NCI-H510A treated with DMSO at 0.1 percent for 48 hours (cell line): ENCODE data around the gene PALLD.
A peak's percentile ranks its signal among the peaks of the same experiment; 100 is the strongest.
"Not testable (repeated sequence)": the region's sequence is repeated elsewhere in the genome, so short reads cannot be mapped to it uniquely, and the experiment has no call there.

ENCODE experiments used
- DNase-seq: peaks from one replicate; lab custom pipeline; 2025; lab: John Stamatoyannopoulos, UW

Gene PALLD

DNA sequence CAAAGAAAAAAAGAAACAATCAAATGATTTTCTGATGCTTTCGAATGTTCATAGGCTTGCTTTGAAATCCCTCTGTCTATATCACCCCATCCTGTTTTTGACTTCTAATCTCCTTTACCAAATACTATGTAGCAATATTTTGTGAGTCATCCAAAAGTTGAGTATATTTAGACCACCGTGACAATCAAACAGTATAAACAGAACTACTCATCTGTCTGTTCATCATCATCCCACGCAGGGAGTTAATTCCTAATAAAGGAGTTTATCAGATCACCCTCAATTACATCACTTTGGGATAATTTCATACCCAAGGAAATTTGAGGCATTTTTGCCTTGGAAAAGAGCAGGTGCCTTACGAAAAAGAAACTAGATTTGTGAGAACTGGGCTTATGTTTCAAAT, 300.3 kb downstream of the PALLD start:
- no peak for DNase-seq

DNA sequence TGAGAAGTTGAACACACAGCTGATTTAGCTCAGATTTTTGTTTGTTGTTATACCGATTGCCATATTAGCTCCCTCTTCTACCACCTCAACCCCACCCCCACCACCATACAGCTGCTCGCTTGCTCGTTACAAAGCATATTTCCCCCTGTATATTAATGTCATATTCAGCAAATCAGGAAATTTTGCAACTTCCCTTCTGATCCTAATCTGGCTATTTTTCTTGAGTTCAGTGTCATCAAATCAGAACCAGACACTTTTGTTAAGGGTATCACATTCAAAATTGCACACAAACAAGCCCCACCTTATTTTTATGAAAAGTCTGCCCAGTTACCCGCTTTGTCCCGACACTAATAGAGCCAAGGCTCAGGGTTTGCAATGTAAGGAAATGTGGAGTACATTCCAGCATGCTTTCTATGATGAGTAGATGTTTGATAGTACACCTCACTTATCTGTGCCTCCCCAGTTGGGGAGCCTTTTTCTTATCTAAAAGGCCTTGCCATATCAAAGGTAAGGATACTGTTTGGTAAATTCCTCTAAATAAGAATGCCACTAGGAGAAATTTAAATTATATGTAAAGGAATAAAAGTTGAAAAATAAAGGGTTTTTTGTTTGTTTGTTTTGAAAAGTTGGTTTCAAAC, 301.0 kb downstream of the PALLD start:
- DNase-seq, result no peak

DNA sequence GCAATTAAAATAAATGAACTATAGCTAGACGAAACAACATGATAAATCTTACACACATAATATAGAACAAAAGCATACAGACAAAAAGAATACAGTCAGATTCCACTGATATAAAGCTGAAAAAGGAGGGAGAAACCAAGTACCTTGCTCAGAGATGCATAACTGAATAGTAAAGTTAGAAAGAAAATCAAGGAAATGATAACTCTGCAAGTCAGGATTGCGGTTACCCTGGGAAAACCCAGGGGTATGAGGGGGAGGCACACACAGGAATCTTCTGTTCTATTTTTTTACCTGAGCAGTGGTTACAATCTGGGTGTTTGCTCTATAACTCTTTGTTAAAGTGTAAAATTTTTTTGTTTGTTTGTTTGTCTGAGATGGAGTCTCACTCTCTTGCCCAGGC, 304.1 kb downstream of the PALLD start:
- DNase-seq, result no peak

DNA sequence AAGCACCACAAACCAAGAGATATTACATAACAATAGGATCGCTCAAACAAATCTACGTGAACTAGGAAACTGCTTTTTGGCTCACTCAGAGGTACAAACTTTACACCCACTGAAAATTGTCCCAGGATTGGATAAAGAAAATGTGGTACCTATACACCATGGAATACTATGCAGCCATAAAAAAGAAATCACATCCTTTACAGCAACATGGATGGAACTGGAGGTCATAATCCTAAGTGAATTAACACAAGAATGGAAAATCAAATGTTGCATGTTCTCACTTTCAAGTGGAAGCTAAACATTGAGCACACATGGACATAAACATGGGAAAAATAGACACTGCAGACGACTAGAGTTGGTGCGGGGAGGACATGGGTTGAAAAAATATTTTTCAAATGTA, 305.4 kb downstream of the PALLD start:
- no peak for DNase-seq

DNA sequence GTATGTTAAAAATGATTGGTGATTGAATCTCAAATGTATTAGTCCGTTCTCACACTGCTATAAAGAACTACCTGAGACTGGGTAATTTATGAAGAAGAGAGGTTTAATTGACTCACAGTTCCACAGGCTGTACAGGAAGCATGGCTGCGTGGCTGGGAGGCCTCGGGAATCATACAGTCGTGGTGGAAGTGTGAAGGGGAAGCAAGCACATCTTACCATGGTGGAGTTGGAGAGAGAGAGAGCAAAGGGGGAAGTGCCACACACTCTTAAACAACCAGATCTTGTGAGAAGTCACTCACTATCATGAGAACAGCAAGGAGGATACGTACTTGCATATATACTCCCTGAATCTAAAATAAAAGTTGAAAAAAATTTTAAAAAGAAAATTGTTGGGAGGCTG, 306.2 kb downstream of the PALLD start:
- DNase-seq, result not testable (repeated sequence)

DNA sequence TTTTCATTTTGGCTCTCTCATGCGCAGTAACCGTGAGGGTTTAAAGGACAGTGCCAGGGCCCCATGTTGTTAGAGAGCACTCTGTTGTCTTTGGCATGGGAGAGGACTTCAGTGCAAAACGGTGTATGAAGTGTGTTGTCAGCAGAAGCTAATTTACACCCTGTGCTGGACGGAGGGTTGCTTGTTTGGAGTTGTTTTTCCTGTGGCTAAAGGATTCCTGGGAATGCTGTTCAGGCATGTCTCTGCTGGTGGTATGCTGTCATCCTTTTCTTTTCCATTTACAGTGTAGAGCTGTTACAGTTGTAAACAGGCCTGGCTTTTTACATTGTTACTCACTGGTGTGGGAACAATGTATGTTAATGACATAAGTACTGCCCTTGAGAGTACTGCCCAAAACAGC, 306.9 kb downstream of the PALLD start:
- no peak for DNase-seq

DNA sequence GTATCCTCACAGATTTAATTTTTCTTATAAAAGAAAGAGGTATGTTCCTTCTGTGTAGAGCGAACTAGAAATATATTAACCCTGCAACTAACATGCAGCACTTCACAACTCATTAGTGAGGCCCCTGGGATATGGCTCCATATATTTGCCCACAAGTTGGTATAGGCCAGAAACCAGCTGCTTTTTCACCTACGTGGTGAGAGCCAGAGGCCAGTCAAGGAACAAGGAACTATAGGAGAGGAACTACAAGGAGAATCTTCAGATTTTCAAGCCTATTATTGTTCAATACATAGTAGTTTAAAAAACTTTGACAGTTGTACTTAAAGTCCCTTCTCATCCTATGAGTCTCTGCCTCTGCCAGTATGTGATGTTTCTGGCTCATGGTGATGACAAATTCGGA, 307.3 kb downstream of the PALLD start:
- no peak for DNase-seq

DNA sequence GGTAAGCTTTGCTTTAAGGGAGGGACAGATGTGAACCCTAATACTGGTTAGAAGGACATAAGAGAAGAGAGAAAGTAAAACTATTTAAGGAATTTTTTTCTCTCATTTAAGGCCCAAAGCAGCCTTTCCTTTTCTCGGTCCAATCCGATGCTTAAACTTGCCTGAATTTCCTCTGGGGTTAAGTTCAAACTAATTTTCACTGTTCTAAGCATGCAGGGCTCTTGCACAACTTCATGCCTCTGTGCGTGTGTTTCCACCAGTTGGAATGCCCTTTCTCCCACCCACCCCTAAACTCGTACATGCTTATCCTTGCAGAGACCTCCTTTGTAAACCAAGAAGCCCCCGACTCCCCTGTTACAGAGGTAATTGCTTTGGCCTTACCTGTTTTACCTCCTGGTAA, 308.5 kb downstream of the PALLD start:
- no peak for DNase-seq

DNA sequence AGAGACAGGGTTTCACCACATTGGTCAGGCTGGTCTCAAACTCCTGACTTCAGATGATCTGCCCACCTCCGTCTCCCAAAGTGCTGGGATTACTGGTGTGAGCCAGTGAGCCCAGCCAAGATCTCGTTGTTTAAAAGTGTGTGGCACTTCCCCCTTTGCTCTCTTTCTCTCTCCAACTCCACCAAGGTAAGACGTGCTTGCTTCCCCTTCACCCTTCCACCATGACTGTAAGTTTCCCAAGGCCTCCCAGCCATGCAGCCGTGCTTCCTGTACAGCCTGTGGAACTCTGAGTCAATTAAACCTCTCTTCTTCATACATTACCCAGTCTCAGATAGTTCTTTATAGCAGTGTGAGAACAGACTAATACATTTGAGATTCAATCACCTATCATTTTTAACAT, 309.4 kb downstream of the PALLD start:
- DNase-seq, result not testable (repeated sequence)

DNA sequence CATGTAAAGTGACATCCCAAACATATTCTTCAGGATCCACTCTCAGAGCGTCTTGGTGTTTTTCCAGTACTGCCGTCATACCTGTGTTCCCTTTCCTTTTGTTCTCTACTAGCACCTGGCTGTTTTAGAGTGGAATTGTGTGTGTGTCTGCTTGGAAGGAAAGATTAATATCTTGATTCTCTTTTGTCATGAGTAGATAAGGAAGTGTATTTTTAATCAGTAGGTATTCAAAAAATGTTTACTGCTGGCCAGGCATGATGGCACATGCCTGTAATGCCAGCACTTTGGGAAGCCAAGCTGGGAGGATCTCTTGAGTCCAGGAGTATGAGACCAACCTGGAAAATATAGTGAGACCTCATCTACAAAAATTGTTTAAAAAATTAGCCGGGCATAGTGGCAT, 314.4 kb downstream of the PALLD start:
- DNase-seq, result no peak

DNA sequence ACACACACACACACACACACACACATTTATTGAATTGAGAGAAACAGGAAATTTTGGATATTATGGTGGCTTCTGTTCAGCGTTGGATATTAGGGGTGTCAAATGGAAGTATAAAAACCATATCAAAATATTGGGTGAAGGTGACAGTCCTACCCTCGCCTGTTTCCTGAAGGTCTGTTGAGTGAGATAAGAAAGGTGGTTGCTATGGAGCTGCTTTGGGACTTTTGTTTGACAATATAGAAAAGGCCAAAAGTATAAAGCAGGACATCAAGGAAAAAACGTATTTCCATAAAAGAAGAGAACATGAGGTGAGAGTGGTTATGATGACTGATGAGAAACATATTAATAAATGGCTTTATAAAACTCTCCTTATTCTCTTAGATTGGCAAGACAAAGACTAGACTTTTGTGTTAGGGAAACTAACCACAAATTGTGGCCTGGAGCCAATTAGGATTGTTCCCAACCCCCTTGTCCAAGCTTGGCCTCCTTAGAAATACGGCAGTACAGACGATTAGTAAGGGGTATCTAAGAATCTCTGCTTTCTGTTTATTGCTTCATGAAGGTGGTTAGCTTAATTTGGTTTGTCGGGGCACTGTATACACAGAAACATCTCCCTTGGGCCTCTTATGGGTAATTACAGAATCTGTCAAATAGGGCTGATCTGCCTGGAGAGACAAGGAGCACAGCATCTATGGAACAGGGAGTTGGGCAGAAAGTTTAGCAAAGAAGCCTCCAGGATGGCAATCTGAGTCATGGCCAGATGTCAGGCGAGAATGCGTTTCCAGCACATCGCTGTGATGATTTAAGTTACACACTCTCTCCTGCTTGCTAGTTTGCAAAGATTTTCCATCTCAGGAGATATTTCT, 315.2 kb downstream of the PALLD start:
- no peak for DNase-seq

DNA sequence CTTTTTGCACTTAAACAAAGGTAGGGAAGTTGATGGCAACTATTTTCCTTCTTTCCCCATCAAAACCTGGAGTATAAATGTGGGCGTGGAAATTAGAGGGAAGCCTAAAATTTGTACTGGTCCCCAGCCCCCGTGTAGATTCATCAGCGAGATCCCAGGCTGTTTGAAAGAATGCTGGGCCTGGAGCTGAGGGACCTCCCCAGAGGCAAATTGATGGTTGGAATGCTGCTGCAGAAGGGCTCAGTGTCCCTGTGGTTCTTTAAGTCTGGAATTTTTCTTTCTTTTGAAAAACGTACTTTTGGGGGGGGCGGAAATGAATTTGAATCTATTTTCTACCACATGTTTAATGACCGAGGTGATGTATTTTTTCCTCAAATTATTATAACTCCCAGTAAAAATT, 316.0 kb downstream of the PALLD start:
- no peak for DNase-seq

DNA sequence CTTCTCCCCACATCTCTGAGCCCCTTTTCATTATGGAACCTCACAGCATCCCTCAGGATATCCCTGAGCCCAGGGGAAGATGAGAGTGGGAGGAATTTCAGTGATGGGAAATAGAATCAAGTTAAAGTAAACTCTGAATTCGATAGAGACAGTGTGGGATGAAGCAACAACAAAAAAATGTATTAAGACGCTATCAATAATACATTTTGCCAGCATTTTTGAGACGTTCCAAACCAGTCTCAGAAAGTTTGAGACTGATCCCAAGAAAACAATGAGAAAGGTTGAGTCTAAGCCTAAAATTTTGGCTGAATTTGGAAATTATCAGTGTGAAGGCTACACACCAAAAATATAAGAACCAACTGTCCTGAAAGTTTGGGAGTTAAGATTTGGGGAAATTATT, 317.0 kb downstream of the PALLD start:
- no peak for DNase-seq

DNA sequence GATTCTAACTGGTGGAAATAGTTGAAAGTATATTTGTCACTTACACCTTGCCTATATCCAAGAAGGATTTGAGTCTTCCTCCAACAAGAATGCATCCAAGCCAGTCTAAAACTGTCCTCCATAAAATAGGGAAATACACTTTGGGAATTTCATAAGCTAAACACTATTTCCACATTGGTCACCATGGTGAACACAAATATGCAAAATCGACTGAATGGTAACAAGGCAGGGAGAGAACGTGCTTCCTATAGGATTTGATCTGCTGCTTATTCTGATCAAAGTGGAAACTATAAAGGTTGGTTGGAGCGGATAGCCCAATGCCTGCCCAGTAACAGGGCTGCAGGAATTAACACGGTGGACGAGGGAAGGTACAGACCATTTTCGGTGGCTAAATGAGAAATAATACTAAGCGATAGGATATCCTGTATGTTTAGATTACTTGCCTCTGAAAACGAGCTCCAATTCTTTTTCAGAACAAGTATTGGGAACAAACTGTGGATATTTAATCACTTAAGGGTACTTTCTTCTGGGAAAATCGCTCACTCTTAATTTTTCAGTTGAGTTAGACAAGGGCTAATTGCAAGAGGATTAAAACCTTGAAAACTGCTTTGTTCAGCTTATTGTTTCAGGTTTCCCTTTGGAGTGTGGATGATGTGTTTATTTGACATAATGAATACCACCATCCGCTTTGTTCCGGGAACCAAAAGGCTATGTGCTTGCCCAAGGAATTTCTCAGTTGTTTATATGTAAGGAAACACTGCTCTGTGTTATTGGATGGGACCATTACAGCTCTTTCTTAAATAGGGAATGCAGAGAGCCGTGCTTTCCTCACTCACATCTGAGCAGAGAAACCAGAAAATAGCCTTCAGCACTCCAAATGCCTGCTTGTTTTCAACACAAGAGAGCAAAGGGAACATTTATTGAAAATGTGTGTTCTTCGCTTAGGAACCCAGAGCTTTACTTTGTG, 318.8 kb downstream of the PALLD start:
- DNase-seq, result no peak

DNA sequence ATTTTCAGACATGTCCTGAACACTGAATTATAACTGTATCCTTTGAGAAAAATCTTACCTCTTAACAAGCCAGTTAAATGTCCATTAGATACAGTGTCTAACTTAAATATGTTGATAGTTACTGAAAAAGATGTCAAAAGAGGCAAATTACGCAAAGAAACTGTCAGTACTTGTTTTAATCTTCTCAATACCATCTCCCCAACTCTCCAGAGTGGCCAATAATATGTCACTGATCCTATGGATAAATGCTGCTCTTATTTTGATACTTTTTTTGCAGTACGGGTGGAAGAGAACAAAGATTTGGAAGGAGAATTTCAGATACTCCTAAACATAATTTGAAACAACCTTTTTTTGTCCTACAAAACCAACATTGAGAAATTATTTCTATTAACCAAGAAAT, 320.5 kb downstream of the PALLD start:
- no peak for DNase-seq

DNA sequence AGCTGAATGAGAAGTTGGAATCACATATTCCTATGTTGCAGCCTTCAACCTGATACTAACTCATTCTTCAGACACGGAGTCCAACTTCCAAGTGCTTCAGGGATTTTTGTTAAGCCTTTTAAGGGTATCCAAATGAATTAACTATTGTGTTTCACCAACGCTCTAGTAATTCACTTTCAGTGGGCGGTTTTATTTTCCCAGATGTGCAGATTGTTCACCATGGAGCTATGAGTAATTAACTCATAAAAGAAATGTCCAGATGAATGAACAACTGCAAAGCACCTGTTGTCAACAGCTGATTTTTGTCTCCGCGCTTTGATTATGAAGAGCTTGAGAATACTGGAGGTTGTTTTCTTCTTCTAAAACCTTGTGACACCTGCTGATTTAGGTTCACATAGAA, 325.6 kb downstream of the PALLD start:
- no peak for DNase-seq

DNA sequence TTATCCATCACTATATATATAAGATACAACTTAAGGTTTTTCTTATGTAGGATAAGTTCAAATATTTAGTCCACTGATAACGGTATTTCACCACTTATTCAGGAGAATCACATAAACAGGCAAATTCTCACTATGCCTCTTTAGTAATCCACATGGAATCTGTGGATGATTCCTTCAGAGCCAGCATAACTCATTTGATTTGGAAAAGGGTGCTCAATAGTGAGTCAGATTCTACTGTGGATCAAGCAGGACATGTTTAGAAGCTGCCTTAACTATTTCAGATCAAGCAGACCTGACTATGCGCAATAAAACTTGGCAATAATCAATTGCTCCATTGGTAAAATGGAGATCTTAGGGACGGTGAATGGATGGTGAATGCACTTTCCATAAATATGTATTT, 329.1 kb downstream of the PALLD start:
- DNase-seq, result no peak

DNA sequence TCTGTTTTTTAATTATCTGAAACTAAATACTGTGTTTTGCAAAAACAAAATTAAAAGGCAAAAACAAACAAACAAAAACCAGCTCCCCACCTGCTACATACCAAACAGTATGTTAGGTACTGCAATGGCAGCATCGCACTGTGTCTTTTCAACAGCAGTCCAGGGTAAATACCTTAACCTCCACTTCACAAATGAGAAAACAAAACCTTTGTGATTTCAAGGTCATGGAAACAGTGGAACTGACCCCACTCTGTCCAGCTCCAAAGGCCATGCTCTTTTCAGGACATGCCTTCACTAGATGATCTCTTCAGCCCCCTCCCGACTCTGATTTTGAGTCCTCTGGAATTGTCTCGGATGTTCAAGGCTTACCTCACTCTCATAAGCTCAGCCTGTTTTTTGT, 329.8 kb downstream of the PALLD start:
- no peak for DNase-seq

DNA sequence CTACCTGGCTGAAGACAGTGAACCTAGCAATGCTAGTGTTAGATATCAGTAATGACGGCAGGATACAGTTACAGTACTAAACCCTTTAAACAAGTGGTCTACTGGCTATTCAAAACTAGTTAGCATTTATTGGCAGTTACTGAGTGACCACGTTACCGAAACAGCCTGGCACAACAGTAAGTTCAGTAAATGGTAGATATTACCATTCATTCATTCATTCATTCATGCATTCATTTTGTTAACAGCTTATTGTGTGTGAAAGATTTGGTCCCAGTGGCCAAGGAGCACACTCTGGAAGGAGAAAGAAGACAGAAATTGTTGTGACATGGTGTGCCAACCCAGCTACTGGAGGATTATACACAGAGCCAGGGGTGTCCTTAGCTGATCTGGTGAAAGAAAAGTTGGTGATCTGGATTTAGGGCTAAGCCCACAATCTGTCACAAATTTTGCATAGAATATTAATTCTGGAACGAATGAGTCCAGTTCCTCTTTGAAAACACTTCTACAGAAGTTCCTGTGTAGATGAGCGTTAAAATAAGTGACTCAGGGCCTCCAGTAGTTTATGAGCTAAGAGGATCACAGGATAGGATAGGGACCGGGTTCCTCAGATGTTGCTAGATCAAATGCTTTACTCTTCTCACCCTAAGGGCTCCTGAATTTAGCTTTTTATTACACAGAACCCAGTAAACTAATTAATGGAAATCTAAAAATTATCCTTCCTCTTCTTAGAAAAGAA, 334.1 kb downstream of the PALLD start:
- DNase-seq, result no peak

DNA sequence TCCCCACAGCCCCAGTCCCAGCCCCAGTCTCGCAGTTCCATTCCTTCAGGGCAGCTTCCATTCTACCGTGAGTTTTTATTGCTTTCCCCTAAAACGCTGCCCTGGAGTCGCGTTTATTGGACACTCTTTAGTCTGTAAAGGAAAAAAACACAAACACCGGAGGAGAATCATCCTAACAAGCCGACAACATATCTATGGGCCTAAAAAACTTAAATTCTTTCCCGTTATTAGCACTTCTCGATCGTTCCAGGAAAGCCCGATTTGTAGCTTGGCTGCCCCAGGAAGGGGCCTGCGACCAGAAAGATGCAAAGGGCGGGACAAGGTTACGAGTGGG, 334.7 kb downstream of the PALLD start:
- DNase-seq, result no peak

DNA sequence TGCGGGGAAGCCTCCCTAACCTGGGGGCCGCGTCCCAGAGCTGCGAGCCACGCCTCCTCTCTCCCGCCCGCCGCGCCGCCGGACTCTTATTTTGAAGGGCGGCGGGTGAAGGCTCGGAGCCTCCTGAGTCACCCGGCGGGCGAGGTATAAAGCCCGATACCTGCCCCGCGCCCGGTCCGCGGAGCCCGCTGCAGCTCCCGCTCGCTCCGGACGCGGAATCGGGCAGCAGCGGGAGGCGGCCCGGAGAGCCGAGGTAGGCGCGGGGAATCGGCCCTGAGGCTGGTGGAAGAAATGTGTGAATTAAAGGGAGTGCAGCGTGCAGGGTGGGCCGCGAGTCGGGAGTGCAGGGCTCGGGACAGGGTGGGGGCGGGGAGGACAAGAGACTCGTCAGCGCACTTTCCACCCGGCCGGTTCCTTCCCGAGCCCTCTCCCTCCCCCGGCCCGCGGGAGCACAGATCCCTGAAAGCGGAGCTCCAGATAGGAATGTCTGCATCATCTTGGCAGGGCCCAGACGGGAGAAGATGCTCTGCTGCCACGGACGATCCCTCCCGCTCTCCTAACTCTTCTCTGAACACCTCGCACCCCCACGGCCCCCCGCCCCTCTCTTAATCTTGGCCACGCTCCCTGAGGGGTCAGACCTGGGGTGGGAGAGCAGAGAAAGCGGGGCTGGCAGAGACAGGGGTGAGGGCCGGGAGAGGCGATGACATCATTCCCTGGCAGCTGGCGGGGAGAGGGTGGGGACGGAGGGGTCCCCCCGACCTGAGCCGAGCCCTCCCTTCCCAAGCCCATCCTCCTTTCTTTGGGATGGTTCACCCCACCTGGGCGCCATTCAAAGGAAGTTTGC, 335.3 kb downstream of the PALLD start:
- peak; percentile 39 for DNase-seq
